ENCODE results near the gene PODNL1.

The PODNL1 gene

GRCh38 chr19:13899912-13900584 lies 38.2 kb downstream of the PODNL1 start:
- no peak for DNase-seq
- no peak overlapping the region for H3K27ac ChIP-seq (ENCODE audit: insufficient read depth in 1 of 2, low read depth in 1 of 2, low read length in 2 of 2, poor library complexity in 1 of 2, severe bottlenecking in 2 of 2)
- H3K27me3 ChIP-seq (replicated peaks in 2 of 5; ENCODE audit: control insufficient read depth in 4 of 5, insufficient read depth in 5 of 5, low read length in 4 of 5): no peaks in the 10 kb centered on the region
- peaks cover 0 to 4% (median 2%) of the 10 kb centered on the region in 4 experiments for H3K4me1 ChIP-seq (ENCODE audit: control extremely low read depth in 1 of 4, control insufficient read depth in 4 of 4, insufficient read depth in 4 of 4, low read length in 3 of 4)
- H3K36me3 ChIP-seq (ENCODE audit: control insufficient read depth in 4 of 4, insufficient read depth in 4 of 4, low read length in 3 of 4): no peaks in the 10 kb centered on the region
- H3K9me3 ChIP-seq (ENCODE audit: control extremely low read depth in 1 of 5, control insufficient read depth in 4 of 5, insufficient read depth in 2 of 5, low read depth in 1 of 5, low read length in 4 of 5): no peaks in the 10 kb centered on the region
- H3K4me3 ChIP-seq (ENCODE audit: control insufficient read depth in 1 of 7, extremely low read depth in 1 of 7, insufficient read depth in 4 of 7, low read depth in 2 of 7, low read length in 6 of 7): no peak overlapping the region
- POLR2A ChIA-PET: no interaction called here
- 89% methylated on average over 5 of the region's 5 CpGs for WGBS (ENCODE audit: insufficient coverage)
- CTCF ChIA-PET: interaction anchor here (0.9 to 1.6 kb wide), 5 partner anchors 11 to 172 kb away, joined by 3 to 4 read pairs (median 3); partner anchors contain the start of gene MISP3

GRCh38 chr19:13899393-13899792 lies 38.8 kb downstream of the PODNL1 start:
- CTCF ChIA-PET: interaction anchor here (0.8 to 1.6 kb wide), 5 partner anchors 12 to 173 kb away, joined by 3 to 4 read pairs (median 3); partner anchors contain the start of gene MISP3
- H3K4me3 ChIP-seq (ENCODE audit: control insufficient read depth in 1 of 7, extremely low read depth in 1 of 7, insufficient read depth in 4 of 7, low read depth in 2 of 7, low read length in 6 of 7): no peak overlapping the region
- no peaks in the 10 kb centered on the region for H3K27me3 ChIP-seq (replicated peaks in 2 of 5; ENCODE audit: control insufficient read depth in 4 of 5, insufficient read depth in 5 of 5, low read length in 4 of 5)
- no peak overlapping the region for H3K27ac ChIP-seq (ENCODE audit: insufficient read depth in 1 of 2, low read depth in 1 of 2, low read length in 2 of 2, poor library complexity in 1 of 2, severe bottlenecking in 2 of 2)
- H3K9me3 ChIP-seq (ENCODE audit: control extremely low read depth in 1 of 5, control insufficient read depth in 4 of 5, insufficient read depth in 2 of 5, low read depth in 1 of 5, low read length in 4 of 5): no peaks in the 10 kb centered on the region
- H3K4me1 ChIP-seq (ENCODE audit: control extremely low read depth in 1 of 4, control insufficient read depth in 4 of 4, insufficient read depth in 4 of 4, low read length in 3 of 4): peaks cover 0 to 4% (median 2%) of the 10 kb centered on the region in 4 experiments
- no peak for DNase-seq
- POLR2A ChIA-PET: no interaction called here
- H3K36me3 ChIP-seq (ENCODE audit: control insufficient read depth in 4 of 4, insufficient read depth in 4 of 4, low read length in 3 of 4): no peaks in the 10 kb centered on the region
- 97% methylated on average over 10 of the region's 10 CpGs for WGBS (ENCODE audit: insufficient coverage)

DNA sequence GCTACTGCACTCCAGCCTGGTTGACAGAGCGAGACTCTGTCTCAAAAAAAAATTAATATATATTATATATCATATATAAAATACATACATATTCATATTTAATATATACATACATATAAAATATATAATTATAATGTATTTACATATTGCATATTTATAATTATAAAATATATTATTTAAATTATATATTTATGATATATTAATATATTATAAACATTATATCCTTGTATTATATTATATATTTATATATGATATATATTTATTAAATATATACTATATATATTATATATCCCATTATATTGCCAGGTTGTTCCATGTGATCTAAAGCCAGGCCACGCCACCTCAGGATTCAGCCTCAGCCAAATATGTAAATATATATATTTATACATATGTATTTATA lies 42.0 kb downstream of the PODNL1 start:
- POLR2A ChIA-PET: no interaction called here
- H3K9me3 ChIP-seq (ENCODE audit: control extremely low read depth in 1 of 5, control insufficient read depth in 4 of 5, insufficient read depth in 2 of 5, low read depth in 1 of 5, low read length in 4 of 5): no peaks in the 10 kb centered on the region
- CTCF ChIA-PET: interaction anchor here (0.6 kb wide), 1 partner anchor 35 kb away, joined by 3 read pairs; no protein-coding TSS in a partner anchor

GRCh38 chr19:13894552-13894951 lies 43.7 kb downstream of the PODNL1 start:
- Histone ChIP-seq H3K27ac (ENCODE audit: insufficient read depth in 1 of 2, low read depth in 1 of 2, low read length in 2 of 2, poor library complexity in 1 of 2, severe bottlenecking in 2 of 2) (no peak overlapping the region), H3K4me3 (ENCODE audit: control insufficient read depth in 1 of 7, extremely low read depth in 1 of 7, insufficient read depth in 4 of 7, low read depth in 2 of 7, low read length in 6 of 7) (no peak overlapping the region), H3K27me3 (replicated peaks in 2 of 5; ENCODE audit: control insufficient read depth in 4 of 5, insufficient read depth in 5 of 5, low read length in 4 of 5) (no peaks in the 10 kb centered on the region), H3K36me3 (ENCODE audit: control insufficient read depth in 4 of 4, insufficient read depth in 4 of 4, low read length in 3 of 4) (no peaks in the 10 kb centered on the region), H3K9me3 (ENCODE audit: control extremely low read depth in 1 of 5, control insufficient read depth in 4 of 5, insufficient read depth in 2 of 5, low read depth in 1 of 5, low read length in 4 of 5) (no peaks in the 10 kb centered on the region), H3K4me1 (ENCODE audit: control extremely low read depth in 1 of 4, control insufficient read depth in 4 of 4, insufficient read depth in 4 of 4, low read length in 3 of 4) (peaks cover 0 to 8% (median 4%) of the 10 kb centered on the region in 4 experiments)
- ChIA-PET CTCF (interaction anchor here (1.0 to 2.2 kb wide), 4 partner anchors 8 to 219 kb away, joined by 3 to 6 read pairs (median 4); no protein-coding TSS in a partner anchor), POLR2A (no interaction called here)
- no peak for DNase-seq
- 100% methylated on average over 1 of the region's 5 CpGs for WGBS (ENCODE audit: insufficient coverage)

More for the DNA sequence above, 42.0 kb downstream of the PODNL1 start:
- DNase-seq: no peak
- Histone ChIP-seq H3K36me3 (ENCODE audit: control insufficient read depth in 4 of 4, insufficient read depth in 4 of 4, low read length in 3 of 4) (no peaks in the 10 kb centered on the region), H3K27ac (ENCODE audit: insufficient read depth in 1 of 2, low read depth in 1 of 2, low read length in 2 of 2, poor library complexity in 1 of 2, severe bottlenecking in 2 of 2) (no peak overlapping the region), H3K27me3 (replicated peaks in 2 of 5; ENCODE audit: control insufficient read depth in 4 of 5, insufficient read depth in 5 of 5, low read length in 4 of 5) (no peaks in the 10 kb centered on the region), H3K4me1 (ENCODE audit: control extremely low read depth in 1 of 4, control insufficient read depth in 4 of 4, insufficient read depth in 4 of 4, low read length in 3 of 4) (peaks cover 0 to 8% (median 4%) of the 10 kb centered on the region in 4 experiments), H3K4me3 (ENCODE audit: control insufficient read depth in 1 of 7, extremely low read depth in 1 of 7, insufficient read depth in 4 of 7, low read depth in 2 of 7, low read length in 6 of 7) (no peak overlapping the region)
- WGBS (ENCODE audit: insufficient coverage): no CpG with 5 or more reads among the region's 2 CpGs

GRCh38 chr19:13892870-13893269 lies 45.3 kb downstream of the PODNL1 start:
- H3K27ac ChIP-seq (ENCODE audit: insufficient read depth in 1 of 2, low read depth in 1 of 2, low read length in 2 of 2, poor library complexity in 1 of 2, severe bottlenecking in 2 of 2): no peak overlapping the region
- no peak overlapping the region for H3K4me3 ChIP-seq (ENCODE audit: control insufficient read depth in 1 of 7, extremely low read depth in 1 of 7, insufficient read depth in 4 of 7, low read depth in 2 of 7, low read length in 6 of 7)
- H3K36me3 ChIP-seq (ENCODE audit: control insufficient read depth in 4 of 4, insufficient read depth in 4 of 4, low read length in 3 of 4): no peaks in the 10 kb centered on the region
- DNase-seq: no peak
- no peaks in the 10 kb centered on the region for H3K27me3 ChIP-seq (replicated peaks in 2 of 5; ENCODE audit: control insufficient read depth in 4 of 5, insufficient read depth in 5 of 5, low read length in 4 of 5)
- H3K4me1 ChIP-seq (ENCODE audit: control extremely low read depth in 1 of 4, control insufficient read depth in 4 of 4, insufficient read depth in 4 of 4, low read length in 3 of 4): peaks cover 0 to 8% (median 4%) of the 10 kb centered on the region in 4 experiments
- no peaks in the 10 kb centered on the region for H3K9me3 ChIP-seq (ENCODE audit: control extremely low read depth in 1 of 5, control insufficient read depth in 4 of 5, insufficient read depth in 2 of 5, low read depth in 1 of 5, low read length in 4 of 5)
- ChIA-PET POLR2A (interaction anchor here (0.6 kb wide), 1 partner anchor 1577 kb away, joined by 4 read pairs; no protein-coding TSS in a partner anchor), CTCF (interaction anchor here (0.6 to 2.2 kb wide), 7 partner anchors 10 to 238 kb away, joined by 3 to 6 read pairs (median 3); no protein-coding TSS in a partner anchor)
- 58% methylated on average over 8 of the region's 9 CpGs for WGBS (ENCODE audit: insufficient coverage)

- Histone ChIP-seq H3K27ac (ENCODE audit: insufficient read depth in 1 of 2, low read depth in 1 of 2, low read length in 2 of 2, poor library complexity in 1 of 2, severe bottlenecking in 2 of 2) (no peak overlapping the region), H3K36me3 (ENCODE audit: control insufficient read depth in 4 of 4, insufficient read depth in 4 of 4, low read length in 3 of 4) (no peaks in the 10 kb centered on the region), H3K9me3 (ENCODE audit: control extremely low read depth in 1 of 5, control insufficient read depth in 4 of 5, insufficient read depth in 2 of 5, low read depth in 1 of 5, low read length in 4 of 5) (no peaks in the 10 kb centered on the region), H3K27me3 (replicated peaks in 2 of 5; ENCODE audit: control insufficient read depth in 4 of 5, insufficient read depth in 5 of 5, low read length in 4 of 5) (no peaks in the 10 kb centered on the region), H3K4me3 (ENCODE audit: control insufficient read depth in 1 of 7, extremely low read depth in 1 of 7, insufficient read depth in 4 of 7, low read depth in 2 of 7, low read length in 6 of 7) (no peak overlapping the region), H3K4me1 (ENCODE audit: control extremely low read depth in 1 of 4, control insufficient read depth in 4 of 4, insufficient read depth in 4 of 4, low read length in 3 of 4) (peaks cover 0 to 23% (median 18%) of the 10 kb centered on the region in 4 experiments)
- CTCF ChIA-PET: no interaction called here
- WGBS (ENCODE audit: insufficient coverage): 97% methylated on average over 12 of the region's 13 CpGs
- DNase-seq: no peak
- POLR2A ChIA-PET: interaction anchor here (0.5 kb wide), 1 partner anchor 139 kb away, joined by 5 read pairs; no protein-coding TSS in a partner anchor
These were observed 48.1 kb downstream of the PODNL1 start for GRCh38 chr19:13890136-13890535.

- Histone ChIP-seq H3K9me3 (ENCODE audit: control extremely low read depth in 1 of 5, control insufficient read depth in 4 of 5, insufficient read depth in 2 of 5, low read depth in 1 of 5, low read length in 4 of 5) (no peaks in the 10 kb centered on the region), H3K4me1 (ENCODE audit: control extremely low read depth in 1 of 4, control insufficient read depth in 4 of 4, insufficient read depth in 4 of 4, low read length in 3 of 4) (peaks cover 0 to 35% (median 26%) of the 10 kb centered on the region in 4 experiments), H3K27me3 (replicated peaks in 2 of 5; ENCODE audit: control insufficient read depth in 4 of 5, insufficient read depth in 5 of 5, low read length in 4 of 5) (no peaks in the 10 kb centered on the region), H3K27ac (ENCODE audit: insufficient read depth in 1 of 2, low read depth in 1 of 2, low read length in 2 of 2, poor library complexity in 1 of 2, severe bottlenecking in 2 of 2) (no peak overlapping the region), H3K4me3 (ENCODE audit: control insufficient read depth in 1 of 7, extremely low read depth in 1 of 7, insufficient read depth in 4 of 7, low read depth in 2 of 7, low read length in 6 of 7) (no peak overlapping the region), H3K36me3 (ENCODE audit: control insufficient read depth in 4 of 4, insufficient read depth in 4 of 4, low read length in 3 of 4) (no peaks in the 10 kb centered on the region)
- CTCF ChIA-PET: no interaction called here
- DNase-seq: no peak
- POLR2A ChIA-PET: no interaction called here
- 94% methylated on average over 12 of the region's 16 CpGs for WGBS (ENCODE audit: insufficient coverage)
These were observed 49.9 kb downstream of the PODNL1 start for GRCh38 chr19:13888281-13888680.

Measured in common myeloid progenitor, CD34-positive (primary cell).